HEK293T (cell line): ENCODE measurements around the gene HOXA7.

ENCODE experiments used
- ARNT ChIP-seq: fragments of 450-650 bp; IDR thresholded peaks from 2 replicates; pipeline ENCODE4 v1.6.1; 2017; ENCODE audit warnings: mild to moderate bottlenecking
- BHLHE40 ChIP-seq: fragments of 450-650 bp; IDR thresholded peaks from 2 replicates; pipeline ENCODE4 v1.6.1; 2016; ENCODE audit warnings: mild to moderate bottlenecking, moderate library complexity, borderline replicate concordance
- ELF4 ChIP-seq: fragments of 450-650 bp; IDR thresholded peaks from 2 replicates; pipeline ENCODE4 v1.6.1; 2017; ENCODE audit warnings: antibody characterized with exemption
- FOXM1 ChIP-seq: fragments of 450-650 bp; IDR thresholded peaks from 2 replicates; pipeline ENCODE4 v1.6.1; 2017; ENCODE audit warnings: mild to moderate bottlenecking, borderline replicate concordance
- NFRKB ChIP-seq: fragments of 450-650 bp; IDR thresholded peaks from 2 replicates; pipeline ENCODE4 v1.6.1; 2016; ENCODE audit warnings: mild to moderate bottlenecking, moderate library complexity
- PKNOX1 ChIP-seq: fragments of 450-650 bp; IDR thresholded peaks from 2 replicates; pipeline ENCODE4 v1.6.1; 2016
- SP1 ChIP-seq: fragments of 450-650 bp; IDR thresholded peaks from 2 replicates; pipeline ENCODE4 v1.6.1; 2017
- TARDBP ChIP-seq: fragments of 450-650 bp; IDR thresholded peaks from 2 replicates; pipeline ENCODE4 v1.6.1; 2016
- ZNF384 ChIP-seq: fragments of 450-650 bp; IDR thresholded peaks from 2 replicates; pipeline ENCODE4 v1.6.1; 2016

- TF ChIP-seq ZNF384 (no peak), FOXM1 (no peak), ELF4 (no peak), NFRKB (no peak), ARNT (no peak), TARDBP (no peak), SP1 (no peak), BHLHE40 (no peak), PKNOX1 (no peak)
These were observed 20.0 kb upstream of the HOXA7 start for GRCh38 chr7:27176524-27176845.
